Vagina (tissue), 2 donors: ENCODE results near the gene SLC37A1.

Source experiments
- CTCF ChIP-seq, 3 experiments: fragments of 450-650 bp in 2 of 3; fragments of 200-600 bp in 1 of 3; sonication (generic) in 1 of 3; IDR thresholded peaks; one replicate each; pipeline ENCODE4 v1.5.1; 2017 to 2019; ENCODE audit warnings: antibody characterized with exemption in 3 of 3, mild to moderate bottlenecking in 2 of 3, moderate library complexity in 2 of 3
- POLR2A ChIP-seq, 2 donors: fragments of 450-650 bp; IDR thresholded peaks; one replicate each; pipeline ENCODE4 v1.6.1; 2017; ENCODE audit warnings: antibody characterized with exemption in 2 of 2, mild to moderate bottlenecking in 2 of 2, moderate library complexity in 2 of 2
- POLR2AphosphoS5 ChIP-seq, 2 donors: sonication (generic); formaldehyde crosslinking; IDR thresholded peaks; one replicate each; pipeline ENCODE4 v1.9.0; 2017; ENCODE audit warnings: antibody characterized with exemption in 2 of 2, mild to moderate bottlenecking in 2 of 2, low read depth in 1 of 2; ENCODE audit not compliant: insufficient read depth in 1 of 2

- TF ChIP-seq CTCF (IDR thresholded peaks at IDR 0.05) (no peak), POLR2AphosphoS5 (IDR thresholded peaks at IDR 0.05; ENCODE audit: insufficient read depth in 1 of 2, low read depth in 1 of 2) (no peak), POLR2A (IDR thresholded peaks at IDR 0.05) (no peak)
Measured at GRCh38 chr21:42578761-42579415, 65.2 kb downstream of the SLC37A1 start.
